ENCODE results near the gene LRRC32. TPM values are rescaled to one million over a fixed set of nuclear protein-coding genes. Genes with fewer than 3 reads are reported as not detected.
"Not testable (repeated sequence)": the region's sequence is repeated elsewhere in the genome, so short reads cannot be mapped to it uniquely, and the experiment has no call there.

LRRC32 gene
- total RNA-seq, 1 donor from 2014 or later, result 43.2 TPM

DNA sequence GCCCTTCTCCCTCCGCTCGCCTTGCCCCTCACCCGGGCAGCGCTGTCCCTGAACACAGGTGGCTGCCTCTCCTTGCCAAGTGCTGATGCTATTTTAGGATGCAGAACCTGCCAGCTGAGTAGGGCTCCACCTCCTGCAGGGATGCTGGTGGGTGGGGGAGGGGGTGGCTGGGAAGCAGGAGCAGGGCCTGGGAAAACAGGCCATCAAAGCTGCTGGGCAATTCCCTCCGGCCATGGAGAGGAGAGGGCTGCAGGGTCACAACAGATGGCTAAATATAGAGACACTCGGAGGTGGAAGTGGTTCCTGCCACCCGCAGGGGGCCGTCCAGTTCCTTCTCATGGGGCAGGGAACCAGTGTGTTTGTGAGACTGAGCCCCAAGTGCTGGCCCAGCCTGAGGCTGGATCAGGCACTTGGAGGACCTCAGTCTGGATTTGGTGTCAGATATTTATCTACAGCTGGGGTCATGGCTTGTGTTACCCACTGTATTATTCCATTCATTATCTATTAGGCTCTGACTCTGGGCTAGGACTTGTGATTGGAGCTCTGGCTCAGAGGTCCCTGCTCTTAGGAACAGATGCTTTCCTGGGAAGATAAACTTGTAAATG, 59.6 kb downstream of the LRRC32 start:
- H3K27ac Mint-ChIP-seq, result no peak overlapping the region
- H3K9me3 Mint-ChIP-seq, result peaks cover 11% of the 10 kb centered on the region
- no peaks in the 10 kb centered on the region for H3K27me3 Mint-ChIP-seq (ENCODE audit: low read depth)
- DNase-seq (ENCODE audit: low spot score in 2 of 2, unreplicated experiment in 2 of 2), result no peak
- no peaks in the 10 kb centered on the region for H3K36me3 Mint-ChIP-seq
- no peak overlapping the region for H3K4me3 Mint-ChIP-seq
- H3K4me1 Mint-ChIP-seq, result peaks cover 6% of the 10 kb centered on the region
- TF ChIP-seq, protein P1, sequence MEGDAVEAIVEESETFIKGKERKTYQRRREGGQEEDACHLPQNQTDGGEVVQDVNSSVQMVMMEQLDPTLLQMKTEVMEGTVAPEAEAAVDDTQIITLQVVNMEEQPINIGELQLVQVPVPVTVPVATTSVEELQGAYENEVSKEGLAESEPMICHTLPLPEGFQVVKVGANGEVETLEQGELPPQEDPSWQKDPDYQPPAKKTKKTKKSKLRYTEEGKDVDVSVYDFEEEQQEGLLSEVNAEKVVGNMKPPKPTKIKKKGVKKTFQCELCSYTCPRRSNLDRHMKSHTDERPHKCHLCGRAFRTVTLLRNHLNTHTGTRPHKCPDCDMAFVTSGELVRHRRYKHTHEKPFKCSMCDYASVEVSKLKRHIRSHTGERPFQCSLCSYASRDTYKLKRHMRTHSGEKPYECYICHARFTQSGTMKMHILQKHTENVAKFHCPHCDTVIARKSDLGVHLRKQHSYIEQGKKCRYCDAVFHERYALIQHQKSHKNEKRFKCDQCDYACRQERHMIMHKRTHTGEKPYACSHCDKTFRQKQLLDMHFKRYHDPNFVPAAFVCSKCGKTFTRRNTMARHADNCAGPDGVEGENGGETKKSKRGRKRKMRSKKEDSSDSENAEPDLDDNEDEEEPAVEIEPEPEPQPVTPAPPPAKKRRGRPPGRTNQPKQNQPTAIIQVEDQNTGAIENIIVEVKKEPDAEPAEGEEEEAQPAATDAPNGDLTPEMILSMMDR (IDR thresholded peaks at IDR 0.05; ENCODE audit: unreplicated experiment), result no peak

DNA sequence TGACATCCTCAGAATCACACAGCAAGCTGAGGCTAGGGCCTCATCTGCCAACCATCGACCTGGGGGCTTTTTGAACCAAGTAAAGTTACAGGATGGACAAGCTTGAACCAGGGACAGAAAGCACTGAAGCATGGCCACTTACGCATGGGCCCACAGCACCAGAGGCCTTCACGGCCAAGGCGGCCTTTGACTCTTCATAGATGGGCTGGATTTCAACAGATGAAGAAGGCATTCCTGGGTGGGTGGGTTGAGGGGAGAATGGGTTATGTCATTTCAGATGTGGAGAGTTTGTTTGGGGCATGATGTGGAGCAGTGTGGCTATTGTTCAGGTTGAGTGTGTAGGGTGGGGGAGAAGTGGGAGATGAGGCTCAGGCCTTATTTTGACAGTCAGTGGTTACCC, 60.2 kb downstream of the LRRC32 start:
- peaks cover 8% of the 10 kb centered on the region for H3K4me1 Mint-ChIP-seq
- peaks cover 13% of the 10 kb centered on the region for H3K9me3 Mint-ChIP-seq
- DNase-seq (ENCODE audit: low spot score in 2 of 2, unreplicated experiment in 2 of 2), result no peak
- TF ChIP-seq, protein P1 (IDR thresholded peaks at IDR 0.05; ENCODE audit: unreplicated experiment), result no peak
- no peaks in the 10 kb centered on the region for H3K27me3 Mint-ChIP-seq (ENCODE audit: low read depth)
- H3K36me3 Mint-ChIP-seq, result no peaks in the 10 kb centered on the region
- H3K4me3 Mint-ChIP-seq, result no peak overlapping the region
- no peak overlapping the region for H3K27ac Mint-ChIP-seq

DNA sequence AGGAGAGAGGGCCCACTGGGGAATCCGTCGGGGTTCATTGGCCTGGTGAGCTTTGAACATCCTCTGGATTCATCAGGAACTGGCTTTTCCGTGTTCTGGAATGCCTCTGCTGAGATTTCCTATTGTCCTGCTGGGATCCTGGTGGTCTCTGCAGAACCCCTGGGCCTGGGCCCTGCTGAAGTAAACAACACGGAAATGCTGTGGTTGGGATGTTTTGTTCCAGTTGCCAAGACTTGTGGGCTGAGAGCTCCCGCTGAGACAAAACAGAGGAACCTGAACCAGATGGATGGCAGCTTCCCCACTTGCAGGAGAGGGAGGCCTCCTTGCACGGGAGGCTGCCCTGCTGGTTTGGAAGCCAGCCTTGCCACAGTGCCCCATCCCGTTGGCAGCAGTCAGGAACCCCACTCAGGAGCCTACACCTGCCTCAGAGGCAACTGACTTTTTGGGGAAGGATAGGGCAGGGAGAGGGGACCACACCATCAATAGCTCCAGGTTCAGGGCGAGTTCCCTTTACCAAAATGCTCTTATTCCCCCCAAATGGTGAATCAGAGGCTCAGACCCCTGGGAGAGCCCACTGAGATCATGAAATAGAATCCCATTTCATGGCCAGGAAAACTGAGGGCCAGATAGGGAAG, 60.7 kb downstream of the LRRC32 start:
- no peak for DNase-seq (ENCODE audit: low spot score in 2 of 2, unreplicated experiment in 2 of 2)
- TF ChIP-seq, protein P1 (IDR thresholded peaks at IDR 0.05; ENCODE audit: unreplicated experiment), result no peak
- Mint-ChIP-seq H3K27me3 (ENCODE audit: low read depth) (no peaks in the 10 kb centered on the region), H3K4me1 (peaks cover 8% of the 10 kb centered on the region), H3K9me3 (peaks cover 13% of the 10 kb centered on the region), H3K36me3 (no peaks in the 10 kb centered on the region), H3K4me3 (no peak overlapping the region), H3K27ac (no peak overlapping the region)

DNA sequence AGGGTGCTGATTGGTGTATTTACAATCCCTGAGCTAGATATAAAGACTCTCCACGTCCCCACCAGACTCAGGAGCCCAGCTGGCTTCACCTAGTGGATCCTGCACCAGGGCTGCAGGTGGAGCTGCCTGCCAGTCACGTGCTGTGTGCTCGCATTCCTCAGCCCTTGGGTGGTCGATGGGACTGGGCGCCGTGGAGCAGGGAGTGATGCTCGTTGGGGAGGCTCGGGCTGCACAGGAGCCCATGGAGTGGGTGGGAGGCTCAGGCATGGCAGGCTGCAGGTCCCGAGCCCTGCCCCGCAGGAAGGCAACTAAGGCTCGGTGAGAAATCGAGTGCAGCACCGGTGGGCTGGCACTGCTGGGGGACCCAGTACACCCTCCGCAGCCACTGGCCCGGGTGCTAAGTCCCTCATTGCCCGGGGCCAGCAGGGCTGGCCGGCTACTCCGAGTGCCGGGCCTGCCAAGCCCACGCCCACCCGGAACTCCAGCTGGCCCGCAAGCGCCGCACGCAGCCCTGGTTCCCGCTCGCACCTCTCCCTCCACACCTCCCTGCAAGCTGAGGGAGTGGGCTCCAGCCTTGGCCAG, 61.6 kb downstream of the LRRC32 start:
- H3K27me3 Mint-ChIP-seq (ENCODE audit: low read depth); DNase-seq (ENCODE audit: low spot score in 2 of 2, unreplicated experiment in 2 of 2); H3K27ac Mint-ChIP-seq; H3K36me3 Mint-ChIP-seq; H3K4me3 Mint-ChIP-seq: not testable (repeated sequence)
- Mint-ChIP-seq H3K4me1 (peaks cover 13% of the 10 kb centered on the region), H3K9me3 (peaks cover 13% of the 10 kb centered on the region)

DNA sequence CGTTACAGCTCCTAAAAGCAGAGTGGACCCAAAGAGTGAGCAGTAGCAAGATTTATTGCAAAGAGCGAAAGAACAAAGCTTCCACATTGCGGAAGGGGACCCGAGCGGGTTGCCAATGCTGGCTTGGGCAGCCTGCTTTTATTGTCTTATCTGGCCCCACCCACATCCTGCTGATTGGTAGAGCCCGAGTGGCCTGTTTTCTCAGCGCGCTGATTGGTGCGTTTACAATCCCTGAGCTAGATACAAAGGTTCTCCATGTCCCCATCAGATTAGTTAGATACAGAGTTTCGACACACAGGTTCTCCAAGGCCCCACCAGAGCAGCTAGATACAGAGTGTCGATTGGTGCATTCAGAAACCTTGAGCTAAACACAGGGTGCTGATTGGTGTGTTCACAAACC, 62.3 kb downstream of the LRRC32 start:
- Mint-ChIP-seq H3K4me1 (peaks cover 13% of the 10 kb centered on the region), H3K9me3 (peaks cover 13% of the 10 kb centered on the region)
- not testable (repeated sequence) for H3K27ac Mint-ChIP-seq; H3K36me3 Mint-ChIP-seq; DNase-seq (ENCODE audit: low spot score in 2 of 2, unreplicated experiment in 2 of 2); H3K4me3 Mint-ChIP-seq; H3K27me3 Mint-ChIP-seq (ENCODE audit: low read depth)

Other genes with a start within 250 kb of the LRRC32 start
- gene EMSY, start 225.7 kb downstream of the LRRC32 start, total RNA-seq, result 47.3 to 47.5 TPM (median 47.5 TPM) in 3 replicates
- 39.3 to 43.7 TPM (median 42.8 TPM) in 3 replicates for gene TSKU, start 112.6 kb upstream of the LRRC32 start, total RNA-seq
- gene ACER3, start 190.2 kb upstream of the LRRC32 start, total RNA-seq, result 15.1 to 17.5 TPM (median 16.5 TPM) in 3 replicates

Measured in mesothelial cell of epicardium (in vitro differentiated cells).